Kidney (tissue), 14 donors: Measurements from ENCODE around the gene TULP4. TPM values are rescaled to one million over a fixed set of nuclear protein-coding genes. Genes with fewer than 3 reads are reported as not detected.

Source experiments
- DNase-seq, 5 donors: peaks; one replicate each; pipeline ENCODE4 v3.0.0-alpha.2; 2013 to 2020
- FAIRE-seq: peaks from 2 replicates; lab custom pipeline; 2012; peaks lifted over from hg19 to GRCh38; lab: Jason Lieb, UNC
- H3K27ac ChIP-seq, 2 donors: one replicate each; pipeline ENCODE4 v1.7.0; 2013; ENCODE audit warnings: low read depth in 2 of 2, low read length in 2 of 2, inconsistent platforms in 1 of 2
- H3K27me3 ChIP-seq: one replicate; pipeline ENCODE4 v1.7.1; 2013; ENCODE audit warnings: low read length, inconsistent platforms; ENCODE audit not compliant: control insufficient read depth, insufficient read depth
- H3K36me3 ChIP-seq, 3 donors: one replicate each; pipeline versions ENCODE4 v1.7.0 to v1.7.1; 2013; ENCODE audit warnings: low read length in 3 of 3, control low read depth in 1 of 3, inconsistent platforms in 1 of 3; ENCODE audit not compliant: insufficient read depth in 3 of 3, control insufficient read depth in 2 of 3
- H3K4me1 ChIP-seq, 3 donors: one replicate each; pipeline versions ENCODE4 v1.7.0 to v1.7.1; 2013; ENCODE audit warnings: low read length in 3 of 3, inconsistent platforms in 1 of 3, low read depth in 1 of 3; ENCODE audit not compliant: control insufficient read depth in 2 of 3, insufficient read depth in 2 of 3
- H3K4me3 ChIP-seq, 3 donors: one replicate each; pipeline versions ENCODE4 v1.7.0 to v1.8.1; 2013; ENCODE audit warnings: low read length in 3 of 3, control low read depth in 1 of 3, inconsistent platforms in 1 of 3
- H3K9ac ChIP-seq, 3 donors: one replicate each; pipeline versions ENCODE4 v1.7.0 to v1.7.1; 2013; ENCODE audit warnings: low read length in 3 of 3, control low read depth in 1 of 3, inconsistent platforms in 1 of 3
- H3K9me3 ChIP-seq, 3 donors: one replicate each; pipeline versions ENCODE4 v1.7.0 to v1.7.1; 2013; ENCODE audit warnings: low read length in 3 of 3, control low read depth in 1 of 3, inconsistent platforms in 1 of 3; ENCODE audit not compliant: control insufficient read depth in 2 of 3, insufficient read depth in 1 of 3
- CTCF ChIP-seq: IDR thresholded peaks from 3 replicates; pipeline ENCODE4 v1.5.1; 2012; ENCODE audit warnings: mild to moderate bottlenecking, moderate library complexity, borderline replicate concordance; ENCODE audit not compliant: insufficient read depth; ENCODE audit errors: extremely low read depth
- intact Hi-C: fragments of 100-400 bp; cut with DNase I; formaldehyde crosslinking; loops from one replicate; pipeline ENCODE4 v1.11.1; 2022
- polyA plus RNA-seq: library from polyadenylated mRNA; stranded (reverse); fragments of 350-450 nt; fragmentation: Illumina TruSeq; extraction: RNeasy Lipid Tissue Mini Kit (QIAGEN cat#74804); gene quantifications from one replicate; pipeline ENCODE4 v1.2.3, GENCODE V29; 2014; ENCODE audit warnings: low read depth, low replicate concordance; ENCODE audit not compliant: insufficient read depth
- total RNA-seq: library from RNA; stranded (reverse); fragmentation: NEBNext Ultra II Directional; extraction: Animal tissue kit (Norgen Biotek cat#: 25700); gene quantifications from one replicate; pipeline ENCODE4 v1.2.1, GENCODE V29; 2021
- donor health status: control.
- donor health status: control.
- donor health status: control.
- donor health status: control.
- donor health status: control.
- donor health status: DM: yes; HTN: yes; CAD: no.
- donor health status: Normal renal cell carcinoma (clear cell type).

Gene TULP4
- total and polyA plus RNA-seq, 2 donors from 2014 or later = 3.3 to 114 TPM

GRCh38 chr6:158539413-158539812 lies 227.1 kb downstream of the TULP4 start:
- intact Hi-C loops = no loop called here
- FAIRE-seq (no peak), DNase-seq (no peak)
- no peak overlapping the region for H3K4me3 ChIP-seq
- no peaks in the 10 kb centered on the region for H3K27me3 ChIP-seq
- H3K9ac ChIP-seq = no peak overlapping the region
- TF ChIP-seq CTCF = no peak
- H3K9me3 ChIP-seq = no peaks in the 10 kb centered on the region
- H3K4me1 ChIP-seq = no peaks in the 10 kb centered on the region
- H3K27ac ChIP-seq = no peak overlapping the region
- H3K36me3 ChIP-seq = no peaks in the 10 kb centered on the region

- Histone ChIP-seq H3K9me3 (no peaks in the 10 kb centered on the region), H3K4me1 (no peaks in the 10 kb centered on the region), H3K36me3 (no peaks in the 10 kb centered on the region), H3K27ac (no peak overlapping the region), H3K27me3 (no peaks in the 10 kb centered on the region), H3K9ac (no peak overlapping the region), H3K4me3 (no peak overlapping the region)
- no peak for TF ChIP-seq CTCF
- FAIRE-seq (no peak), DNase-seq (no peak)
- intact Hi-C loops = no loop called here
These were observed 227.6 kb downstream of the TULP4 start for GRCh38 chr6:158539881-158540280.

GRCh38 chr6:158543606-158544185 lies 231.4 kb downstream of the TULP4 start:
- Histone ChIP-seq H3K36me3 (no peaks in the 10 kb centered on the region), H3K4me1 (no peaks in the 10 kb centered on the region), H3K27ac (no peak overlapping the region), H3K9ac (no peak overlapping the region), H3K9me3 (no peaks in the 10 kb centered on the region), H3K4me3 (no peak overlapping the region), H3K27me3 (no peaks in the 10 kb centered on the region)
- DNase-seq = no peak
- no peak for FAIRE-seq
- TF ChIP-seq CTCF = no peak
- intact Hi-C loops = no loop called here

- intact Hi-C loops = no loop called here
- Histone ChIP-seq H3K9ac (no peak overlapping the region), H3K9me3 (no peaks in the 10 kb centered on the region), H3K4me3 (no peak overlapping the region), H3K27me3 (no peaks in the 10 kb centered on the region), H3K27ac (no peak overlapping the region), H3K36me3 (no peaks in the 10 kb centered on the region), H3K4me1 (no peaks in the 10 kb centered on the region)
- no peak for TF ChIP-seq CTCF
- FAIRE-seq (no peak), DNase-seq (peak in 1 of 5 donors; percentile 8)
These were observed 232.2 kb downstream of the TULP4 start for GRCh38 chr6:158544428-158544827.
